ENCODE data around the gene DDAH1.

Gene DDAH1

GRCh38 chr1:85467929-85468540, 3.1 kb upstream of the DDAH1 start:
- no peak for DNase-seq

GRCh38 chr1:85467036-85467435, 2.1 kb upstream of the DDAH1 start:
- DNase-seq: no peak

GRCh38 chr1:85465786-85466134, 801 bp upstream of the DDAH1 start:
- no peak for DNase-seq

GRCh38 chr1:85464497-85465098, 361 bp downstream of the DDAH1 start:
- DNase-seq: peak; percentile 52

GRCh38 chr1:85463731-85464496, 1.0 kb downstream of the DDAH1 start:
- peak; percentile 24 for DNase-seq

- no peak for DNase-seq
Measured at GRCh38 chr1:85462931-85463649, 1.9 kb downstream of the DDAH1 start.

- DNase-seq: no peak
Measured at GRCh38 chr1:85461216-85461918, 3.6 kb downstream of the DDAH1 start.

- DNase-seq: no peak
Measured at GRCh38 chr1:85460555-85461088, 4.3 kb downstream of the DDAH1 start.

GRCh38 chr1:85459290-85459689, 5.7 kb downstream of the DDAH1 start:
- DNase-seq: no peak

GRCh38 chr1:85454214-85454613, 10.7 kb downstream of the DDAH1 start:
- DNase-seq: no peak

GRCh38 chr1:85453640-85454194, 11.2 kb downstream of the DDAH1 start:
- no peak for DNase-seq

- no peak for DNase-seq
Measured at GRCh38 chr1:85452948-85453347, 12.0 kb downstream of the DDAH1 start.

- DNase-seq: no peak
Measured at GRCh38 chr1:85451236-85451830, 13.6 kb downstream of the DDAH1 start.

GRCh38 chr1:85450832-85451231, 14.1 kb downstream of the DDAH1 start:
- no peak for DNase-seq

GRCh38 chr1:85449356-85449755, 15.6 kb downstream of the DDAH1 start:
- peak; percentile 72 for DNase-seq

- no peak for DNase-seq
Measured at GRCh38 chr1:85448358-85448757, 16.6 kb downstream of the DDAH1 start.

- no peak for DNase-seq
Measured at GRCh38 chr1:85447006-85447943, 17.7 kb downstream of the DDAH1 start.

- no peak for DNase-seq
Measured at GRCh38 chr1:85445906-85446305, 19.1 kb downstream of the DDAH1 start.

GRCh38 chr1:85444381-85444780, 20.6 kb downstream of the DDAH1 start:
- DNase-seq: no peak

GRCh38 chr1:85440612-85441011, 24.3 kb downstream of the DDAH1 start:
- no peak for DNase-seq

- no peak for DNase-seq
Measured at GRCh38 chr1:85438353-85438752, 26.6 kb downstream of the DDAH1 start.

Data from NCI-H1092 treated with DMSO at 0.1 percent for 48 hours (cell line).